ENCODE results near the gene ALOX5. TPM values are rescaled to one million over a fixed set of nuclear protein-coding genes. Genes with fewer than 3 reads are reported as not detected.

Gene ALOX5
- total RNA-seq, 1 experiment from 2014 or later: 66.5 TPM

- DNase-seq: no peak
- Histone ChIP-seq H4K20me1 (ENCODE audit: insufficient read depth) (no peaks in the 10 kb centered on the region), H3K79me2 (ENCODE audit: low read depth) (no peaks in the 10 kb centered on the region), H3K9me2 (ENCODE audit: insufficient read depth) (no peaks in the 10 kb centered on the region), H2AFZ (no peak overlapping the region), H3F3A (ENCODE audit: insufficient read depth, low read depth) (no peaks in the 10 kb centered on the region; the same call in 1 of the 2 replicates), H3K9me3 (ENCODE audit: insufficient read depth, low read depth) (no peaks in the 10 kb centered on the region), H3K4me2 (no peak overlapping the region), H3K4me3 (no peak overlapping the region), H3K27ac (no peak overlapping the region), H3K4me1 (replicated peaks; ENCODE audit: insufficient read depth) (peaks cover 12% of the 10 kb centered on the region), H3K27me3 (ENCODE audit: insufficient read depth, low read depth) (no peaks in the 10 kb centered on the region), H3K36me3 (ENCODE audit: low read depth) (0 out of 2 replicates have a peak, but pooled peaks cover 4% of the 10 kb centered on the region)
- CTCF ChIA-PET: no interaction called here
- BruUV-seq (replicated peaks): no TSS peak
- POLR2A ChIA-PET (ENCODE audit: unreplicated experiment): no interaction called here
- intact Hi-C loops (cut with micrococcal nuclease; ENCODE audit: unreplicated experiment): loop anchor here (5.0 kb wide), 1 partner anchor 122 kb away; no protein-coding TSS in a partner anchor
- TF ChIP-seq CTCF (conservative IDR thresholded peaks at IDR 0.05) (no peak), EZH2 (IDR thresholded peaks at IDR 0.05; ENCODE audit: low read depth) (no peak)
Observed at GRCh38 chr10:45429790-45430189, 55.8 kb downstream of the ALOX5 start.

GRCh38 chr10:45432113-45432512, 58.1 kb downstream of the ALOX5 start:
- intact Hi-C loops (cut with micrococcal nuclease; ENCODE audit: unreplicated experiment): loop anchor here (5.0 kb wide), 1 partner anchor 125 kb away; no protein-coding TSS in a partner anchor
- H3F3A ChIP-seq (ENCODE audit: insufficient read depth, low read depth): no peaks in the 10 kb centered on the region
- no TSS peak for BruUV-seq (replicated peaks)
- DNase-seq: no peak
- no peaks in the 10 kb centered on the region for H3K4me1 ChIP-seq (replicated peaks; ENCODE audit: insufficient read depth)
- ChIA-PET CTCF (no interaction called here), POLR2A (ENCODE audit: unreplicated experiment) (no interaction called here)
- H2AFZ ChIP-seq: no peak overlapping the region
- no peaks in the 10 kb centered on the region for H3K79me2 ChIP-seq (ENCODE audit: low read depth)
- no peaks in the 10 kb centered on the region for H3K27me3 ChIP-seq (ENCODE audit: insufficient read depth, low read depth)
- 0 out of 2 replicates have a peak, but pooled peaks cover 4% of the 10 kb centered on the region for H3K36me3 ChIP-seq (ENCODE audit: low read depth)
- H3K9me3 ChIP-seq (ENCODE audit: insufficient read depth, low read depth): no peaks in the 10 kb centered on the region
- H4K20me1 ChIP-seq (ENCODE audit: insufficient read depth): no peaks in the 10 kb centered on the region
- H3K4me3 ChIP-seq: no peak overlapping the region
- H3K4me2 ChIP-seq: no peak overlapping the region
- TF ChIP-seq CTCF (conservative IDR thresholded peaks at IDR 0.05): no peak
- no peak for TF ChIP-seq EZH2 (IDR thresholded peaks at IDR 0.05; ENCODE audit: low read depth)
- no peak overlapping the region for H3K27ac ChIP-seq
- no peaks in the 10 kb centered on the region for H3K9me2 ChIP-seq (ENCODE audit: insufficient read depth)

GRCh38 chr10:45432700-45433472, 58.9 kb downstream of the ALOX5 start:
- intact Hi-C loops (cut with micrococcal nuclease; ENCODE audit: unreplicated experiment): loop anchor here (5.0 kb wide), 1 partner anchor 126 kb away; no protein-coding TSS in a partner anchor
- Histone ChIP-seq H3K9me2 (ENCODE audit: insufficient read depth) (no peaks in the 10 kb centered on the region), H3K36me3 (ENCODE audit: low read depth) (0 out of 2 replicates have a peak, but pooled peaks cover 4% of the 10 kb centered on the region), H3K9me3 (ENCODE audit: insufficient read depth, low read depth) (no peaks in the 10 kb centered on the region), H3K79me2 (ENCODE audit: low read depth) (no peaks in the 10 kb centered on the region), H3K27ac (no peak overlapping the region), H3K4me3 (no peak overlapping the region), H3K4me2 (no peak overlapping the region), H2AFZ (no peak overlapping the region), H3F3A (ENCODE audit: insufficient read depth, low read depth) (no peaks in the 10 kb centered on the region), H3K4me1 (replicated peaks; ENCODE audit: insufficient read depth) (no peaks in the 10 kb centered on the region), H3K27me3 (ENCODE audit: insufficient read depth, low read depth) (no peaks in the 10 kb centered on the region), H4K20me1 (ENCODE audit: insufficient read depth) (no peaks in the 10 kb centered on the region)
- CTCF ChIA-PET: no interaction called here
- TF ChIP-seq EZH2 (IDR thresholded peaks at IDR 0.05; ENCODE audit: low read depth) (no peak), CTCF (conservative IDR thresholded peaks at IDR 0.05) (no peak)
- DNase-seq: no peak
- POLR2A ChIA-PET (ENCODE audit: unreplicated experiment): no interaction called here
- BruUV-seq (replicated peaks): no TSS peak
